HepG2 (cell line): ENCODE measurements around the gene RSPH9.

ENCODE experiments used
- CEBPG ChIP-seq: IDR thresholded peaks from 2 replicates; pipeline ENCODE4 v1.6.1; 2016
- CTCF ChIP-seq: sonication (generic); formaldehyde crosslinking; IDR thresholded peaks from 2 replicates; pipeline ENCODE4 v1.5.0; 2020; ENCODE audit warnings: mild to moderate bottlenecking, missing genetic modification reagents, moderate library complexity
- DNMT3B ChIP-seq: conservative IDR thresholded peaks from 2 replicates; pipeline ENCODE4 v1.6.1; 2016; ENCODE audit warnings: missing biosample characterization, control low read depth
- FOSL2 ChIP-seq: sonication (generic); formaldehyde crosslinking; IDR thresholded peaks from 2 replicates; pipeline ENCODE4 v1.4.0; 2020; ENCODE audit warnings: missing genetic modification reagents
- JUND ChIP-seq: sonication (generic); formaldehyde crosslinking; IDR thresholded peaks from 2 replicates; pipeline ENCODE4 v1.8.0; 2022; ENCODE audit warnings: mild to moderate bottlenecking, missing genetic modification reagents
- KLF16 ChIP-seq, 2 experiments: sonication (generic) in 1 of 2; formaldehyde crosslinking in 1 of 2; IDR thresholded peaks; 2 replicates each; pipeline versions ENCODE4 v1.6.1 to v1.8.0; 2016 to 2023; ENCODE audit warnings: missing genetic modification reagents in 2 of 2, missing compliant biosample characterization in 1 of 2
- MTF1 ChIP-seq: sonication (generic); formaldehyde crosslinking; IDR thresholded peaks from 2 replicates; pipeline ENCODE4 v1.5.0; 2020; ENCODE audit warnings: missing genetic modification reagents

DNA sequence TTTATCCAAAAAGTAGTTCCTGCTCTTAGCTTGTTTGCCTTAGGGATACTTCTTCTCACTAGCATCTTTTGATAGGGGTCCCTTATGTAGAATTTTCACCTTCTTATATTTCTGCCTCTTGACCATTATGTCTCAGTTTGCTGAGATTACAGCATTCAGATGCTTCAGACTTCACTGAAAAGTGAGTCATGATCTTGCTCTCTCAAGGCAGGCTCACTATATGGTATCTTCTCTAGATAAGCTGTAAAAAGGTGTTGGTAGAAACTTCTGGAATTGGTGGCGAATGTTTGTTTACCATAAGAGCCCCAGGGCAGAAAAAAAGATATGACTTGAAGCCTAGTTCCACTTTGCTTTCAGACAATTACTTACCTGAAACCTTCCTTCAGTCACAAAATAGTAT, 35.4 kb upstream of the RSPH9 start:
- TF ChIP-seq MTF1 = no peak
- no peak for TF ChIP-seq JUND (CRISPR knock-in tag)
- no peak for TF ChIP-seq CTCF
- TF ChIP-seq FOSL2 (CRISPR knock-in tag) = no peak
- TF ChIP-seq KLF16 (CRISPR knock-in tag; IDR thresholded peaks at IDR 0.05) = no peak
- TF ChIP-seq CEBPG (CRISPR knock-in tag) = no peak
- TF ChIP-seq DNMT3B (CRISPR knock-in tag) = no peak
